H1 (cell line): Measurements from ENCODE around the gene SLC6A3. TPM values are rescaled to one million over a fixed set of nuclear protein-coding genes. Genes with fewer than 3 reads are reported as not detected.

ENCODE experiments used
- YY1 ChIP-seq: IDR thresholded peaks from 2 replicates; pipeline ENCODE4 v1.6.1; 2011; ENCODE audit warnings: low read depth, mild to moderate bottlenecking, low read length
- polyA plus RNA-seq, 7 experiments: library from polyadenylated mRNA; depleted of rRNA in 3 of 7; stranded (reverse) in 5 of 7; unstranded in 2 of 7; fragments of >200 nt in 5 of 7; fragments of 200-250 nt in 2 of 7; gene quantifications; 1 replicate in 5 of 7; 2 replicates in 1 of 7; 4 replicates in 1 of 7; pipeline versions ENCODE4 v1.2.1 to v1.2.3, GENCODE V29; 2011 to 2013; ENCODE audit warnings: missing spikeins in 2 of 7, mixed read lengths in 2 of 7
- total RNA-seq: library from RNA; stranded (reverse); fragmentation: NEBNext Ultra II Directional; extraction: Animal tissue kit (Norgen Biotek cat#: 25700); gene quantifications from 2 replicates; pipeline ENCODE4 v1.2.1, GENCODE V29; 2021

Gene SLC6A3
- total and polyA plus RNA-seq, 2 of the 8 experiments (the other 6 are each of a cell fraction or from before 2014, with no cell fraction given): 0.48 to 0.91 TPM

DNA sequence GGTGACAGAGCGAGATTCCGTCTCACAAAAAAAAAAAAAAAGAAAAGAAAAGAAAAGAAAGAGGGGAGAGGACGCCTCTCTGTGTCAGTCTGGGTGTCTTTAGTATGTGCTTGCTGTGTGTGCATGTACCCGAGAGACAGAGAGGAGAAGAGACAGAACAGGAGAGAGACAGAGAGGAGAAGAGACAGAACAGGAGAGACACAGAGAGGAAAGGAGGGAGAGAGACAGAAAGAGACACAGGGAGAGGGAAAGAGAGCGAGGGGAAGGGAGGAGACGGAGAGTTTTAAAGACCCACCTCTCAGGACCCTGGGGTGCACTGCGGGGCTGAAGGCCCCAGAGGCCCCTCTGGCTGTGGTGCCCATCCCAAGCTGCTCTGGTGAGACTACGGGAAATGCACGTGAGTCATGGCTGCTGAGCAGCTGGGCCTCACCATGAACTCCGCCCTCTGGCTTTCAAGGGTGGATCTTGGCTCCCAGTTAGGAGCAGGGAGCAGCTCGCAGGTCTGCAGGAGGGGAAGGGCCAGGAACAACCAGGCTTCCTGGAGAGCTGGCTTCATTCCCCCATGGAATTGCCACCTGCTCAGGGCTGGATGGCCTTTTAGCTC, 7.9 kb downstream of the SLC6A3 start (continued):
- 0 out of 2 replicates have a peak, but pooled peaks have one; percentile 21 for TF ChIP-seq YY1
- TF ChIP-seq, all 59 proteins: peak for 5
